Thyroid gland (tissue), 4 donors: Measurements from ENCODE around the gene MAP2K1.
"Not testable (repeated sequence)": the region's sequence is repeated elsewhere in the genome, so short reads cannot be mapped to it uniquely, and the experiment has no call there.

ENCODE experiments used
- POLR2A ChIP-seq, 2 donors: fragments of 450-650 bp; IDR thresholded peaks; one replicate each; pipeline ENCODE4 v1.6.1; 2017; ENCODE audit warnings: antibody characterized with exemption in 2 of 2, mild to moderate bottlenecking in 2 of 2, moderate library complexity in 1 of 2
- TF ChIP-seq, protein P1 (sequence below), 6 experiments: fragments of 200-600 bp in 3 of 6; fragments of 450-650 bp in 3 of 6; sonication (generic) in 3 of 6; IDR thresholded peaks; one replicate each; pipeline ENCODE4 v1.5.1; 2016 to 2019; ENCODE audit warnings: antibody characterized with exemption in 6 of 6, mild to moderate bottlenecking in 2 of 6, inconsistent platforms in 1 of 6, moderate library complexity in 1 of 6

- TF ChIP-seq, protein P1, sequence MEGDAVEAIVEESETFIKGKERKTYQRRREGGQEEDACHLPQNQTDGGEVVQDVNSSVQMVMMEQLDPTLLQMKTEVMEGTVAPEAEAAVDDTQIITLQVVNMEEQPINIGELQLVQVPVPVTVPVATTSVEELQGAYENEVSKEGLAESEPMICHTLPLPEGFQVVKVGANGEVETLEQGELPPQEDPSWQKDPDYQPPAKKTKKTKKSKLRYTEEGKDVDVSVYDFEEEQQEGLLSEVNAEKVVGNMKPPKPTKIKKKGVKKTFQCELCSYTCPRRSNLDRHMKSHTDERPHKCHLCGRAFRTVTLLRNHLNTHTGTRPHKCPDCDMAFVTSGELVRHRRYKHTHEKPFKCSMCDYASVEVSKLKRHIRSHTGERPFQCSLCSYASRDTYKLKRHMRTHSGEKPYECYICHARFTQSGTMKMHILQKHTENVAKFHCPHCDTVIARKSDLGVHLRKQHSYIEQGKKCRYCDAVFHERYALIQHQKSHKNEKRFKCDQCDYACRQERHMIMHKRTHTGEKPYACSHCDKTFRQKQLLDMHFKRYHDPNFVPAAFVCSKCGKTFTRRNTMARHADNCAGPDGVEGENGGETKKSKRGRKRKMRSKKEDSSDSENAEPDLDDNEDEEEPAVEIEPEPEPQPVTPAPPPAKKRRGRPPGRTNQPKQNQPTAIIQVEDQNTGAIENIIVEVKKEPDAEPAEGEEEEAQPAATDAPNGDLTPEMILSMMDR (IDR thresholded peaks at IDR 0.05) = not testable (repeated sequence)
- TF ChIP-seq POLR2A (IDR thresholded peaks at IDR 0.05) = not testable (repeated sequence)
Observed at GRCh38 chr15:66461294-66461693, 74.6 kb downstream of the MAP2K1 start.
